ENCODE data around the gene METTL3. TPM values are rescaled to one million over a fixed set of nuclear protein-coding genes. Genes with fewer than 3 reads are reported as not detected.

METTL3 gene
- total RNA-seq, 4 donors from 2014 or later: 20.2 to 41.9 (median 29.5) TPM

DNA sequence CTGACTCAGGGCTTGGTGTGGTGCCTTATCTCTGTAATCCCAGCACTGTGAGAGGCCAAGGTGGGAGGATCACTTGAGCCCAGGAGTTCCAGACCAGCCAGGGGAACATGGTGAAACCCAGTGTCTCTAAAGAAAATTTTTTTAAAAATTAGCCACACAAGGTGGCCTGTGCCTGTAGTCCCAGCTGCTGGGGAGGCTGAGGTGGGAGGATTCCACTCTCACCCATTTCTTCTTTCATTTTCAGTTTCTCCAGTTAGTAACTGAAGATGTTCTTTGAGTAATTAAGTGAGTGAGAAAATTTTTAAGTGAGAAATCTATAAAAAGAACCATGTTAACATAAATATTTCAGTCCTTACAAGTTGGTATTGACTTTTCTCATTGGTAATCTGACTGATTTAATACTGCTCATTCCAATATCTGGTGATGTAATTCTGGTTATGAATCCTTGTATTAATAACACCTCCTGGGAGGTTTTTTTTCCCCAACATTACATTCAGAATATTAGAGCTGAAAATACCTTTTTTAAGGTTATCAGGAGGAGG, 6.1 kb downstream of the METTL3 start:
- H3K36me3 ChIP-seq: peaks cover 0 to 24% (median 8%) of the 10 kb centered on the region in 4 donors
- H3K4me3 ChIP-seq: no peak overlapping the region
- TF ChIP-seq CTCF (IDR thresholded peaks at IDR 0.05) (no peak), EP300 (IDR thresholded peaks at IDR 0.05; ENCODE audit: low read depth) (no peak), POLR2A (IDR thresholded peaks at IDR 0.05) (no peak), POLR2AphosphoS5 (IDR thresholded peaks at IDR 0.05) (no peak)
- peaks cover under 1 to 19% (median 12%) of the 10 kb centered on the region in 4 donors for H3K4me1 ChIP-seq
- no peak overlapping the region for H3K27ac ChIP-seq
- no peaks in the 10 kb centered on the region for H3K9me3 ChIP-seq
- no peak for DNase-seq
- intact Hi-C loops (cut with DNase I; ENCODE audit: low total_unique reads) (no loop called here), in situ Hi-C loops (cut with MboI; ENCODE audit: low pct_ligation_motif_present in 1 of 4, low pct_unique_long_range_greater_than_20kb in 1 of 4, low sequenced_read_pairs in 3 of 4) (no loop called here)
- no peaks in the 10 kb centered on the region for H3K27me3 ChIP-seq

- Histone ChIP-seq H3K27me3 (no peaks in the 10 kb centered on the region), H3K4me1 (peaks cover 0 to 7% (median 0%) of the 10 kb centered on the region in 4 donors), H3K9me3 (no peaks in the 10 kb centered on the region), H3K4me3 (no peak overlapping the region), H3K27ac (no peak overlapping the region), H3K36me3 (peaks cover 0 to 37% (median 15%) of the 10 kb centered on the region in 4 donors)
- in situ Hi-C loops (cut with MboI; ENCODE audit: low pct_ligation_motif_present in 1 of 4, low pct_unique_long_range_greater_than_20kb in 1 of 4, low sequenced_read_pairs in 3 of 4): no loop called here
- TF ChIP-seq EP300 (IDR thresholded peaks at IDR 0.05; ENCODE audit: low read depth) (no peak), CTCF (IDR thresholded peaks at IDR 0.05) (no peak), POLR2A (IDR thresholded peaks at IDR 0.05) (no peak), POLR2AphosphoS5 (IDR thresholded peaks at IDR 0.05) (no peak)
- DNase-seq: no peak
- WGBS, 2 donors (ENCODE audit: low coverage in 1 of 2): 85% methylated on average over 4 of the region's 4 CpGs; no CpG with 5 or more reads in 1 of the 2 donors
- intact Hi-C loops (cut with DNase I; ENCODE audit: low total_unique reads): no loop called here
These were observed 7.8 kb downstream of the METTL3 start for GRCh38 chr14:21503376-21503775.

GRCh38 chr14:21501568-21501967, 9.6 kb downstream of the METTL3 start:
- TF ChIP-seq EP300 (IDR thresholded peaks at IDR 0.05; ENCODE audit: low read depth) (no peak), POLR2A (IDR thresholded peaks at IDR 0.05) (no peak), POLR2AphosphoS5 (IDR thresholded peaks at IDR 0.05) (no peak), CTCF (IDR thresholded peaks at IDR 0.05) (no peak)
- no peak for DNase-seq
- peaks cover 0 to 7% (median 0%) of the 10 kb centered on the region in 4 donors for H3K4me1 ChIP-seq
- no peak overlapping the region for H3K4me3 ChIP-seq
- peaks cover 0 to 48% (median 20%) of the 10 kb centered on the region in 4 donors for H3K36me3 ChIP-seq
- in situ Hi-C loops (cut with MboI; ENCODE audit: low pct_ligation_motif_present in 1 of 4, low pct_unique_long_range_greater_than_20kb in 1 of 4, low sequenced_read_pairs in 3 of 4): no loop called here
- WGBS, 2 donors (ENCODE audit: low coverage in 1 of 2): 92 to 98% methylated on average over 5 of the region's 5 CpGs
- no peaks in the 10 kb centered on the region for H3K9me3 ChIP-seq
- no peak overlapping the region for H3K27ac ChIP-seq
- no peaks in the 10 kb centered on the region for H3K27me3 ChIP-seq
- intact Hi-C loops (cut with DNase I; ENCODE audit: low total_unique reads): no loop called here

DNA sequence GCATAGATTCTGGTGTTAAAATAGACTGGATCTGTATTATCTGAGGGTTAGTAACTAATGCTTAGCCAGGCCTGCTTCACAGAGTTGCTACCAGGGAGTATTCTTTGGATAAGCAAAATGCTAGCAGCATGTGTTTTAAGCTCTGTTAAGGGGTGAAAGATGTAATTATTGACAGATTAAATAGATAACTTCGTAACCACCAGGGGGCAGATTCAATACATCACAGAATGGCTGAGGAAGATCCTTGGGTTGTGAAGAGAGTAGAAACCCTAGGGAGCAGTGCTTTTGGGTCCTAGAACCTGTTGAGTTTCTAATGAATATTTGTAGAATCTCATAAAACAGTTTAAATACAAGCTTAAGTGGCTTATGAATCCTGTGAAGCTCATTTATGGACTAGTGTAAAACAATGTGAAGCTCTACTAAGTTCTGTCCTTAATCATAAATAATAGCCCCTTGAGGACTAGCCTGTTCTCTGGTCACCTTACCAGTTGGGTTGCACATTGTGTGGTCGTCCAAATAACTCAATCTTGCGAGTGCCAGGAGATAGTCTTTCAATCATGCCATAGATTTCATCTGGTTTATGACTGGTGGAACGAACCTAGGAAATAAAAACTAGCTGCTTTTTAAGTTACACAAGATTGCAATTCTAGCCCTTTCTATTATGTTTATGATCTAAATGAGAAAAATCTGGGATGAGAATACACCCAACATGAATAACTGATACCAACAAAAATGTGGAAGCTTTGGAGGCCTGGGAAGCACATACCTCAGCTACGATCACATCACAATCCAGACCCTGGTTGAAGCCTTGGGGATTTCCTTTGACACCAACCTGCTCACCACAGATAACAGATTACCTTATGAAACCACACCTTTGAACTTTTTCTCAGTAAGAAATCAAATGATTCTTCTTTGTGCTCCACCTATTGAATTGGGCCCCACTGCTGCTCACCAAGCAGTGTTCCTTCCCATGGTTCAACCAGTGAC, 12.3 kb downstream of the METTL3 start:
- Histone ChIP-seq H3K4me1 (no peaks in the 10 kb centered on the region), H3K27ac (peak overlapping the region in 1 of 4 donors; percentile 2), H3K9me3 (no peaks in the 10 kb centered on the region), H3K27me3 (no peaks in the 10 kb centered on the region), H3K4me3 (no peak overlapping the region), H3K36me3 (peaks cover 0 to 67% (median 29%) of the 10 kb centered on the region in 4 donors)
- in situ Hi-C loops (cut with MboI; ENCODE audit: low pct_ligation_motif_present in 1 of 4, low pct_unique_long_range_greater_than_20kb in 1 of 4, low sequenced_read_pairs in 3 of 4) (no loop called here), intact Hi-C loops (cut with DNase I; ENCODE audit: low total_unique reads) (no loop called here)
- TF ChIP-seq CTCF (IDR thresholded peaks at IDR 0.05): peak; percentile 42 to 56 (median 48)
- no peak for TF ChIP-seq POLR2A (IDR thresholded peaks at IDR 0.05)
- no peak for TF ChIP-seq EP300 (IDR thresholded peaks at IDR 0.05; ENCODE audit: low read depth)
- no peak for TF ChIP-seq POLR2AphosphoS5 (IDR thresholded peaks at IDR 0.05)
- 39 to 60% methylated on average over 3 to 5 of the region's 5 CpGs for WGBS, 2 donors (ENCODE audit: low coverage in 1 of 2)
- no peak for DNase-seq

Data from transverse colon (tissue), 4 donors.